Smooth muscle cell of the brain vasculature (primary cell): Measurements from ENCODE around the gene SHLD2.
"Not testable (repeated sequence)": the region's sequence is repeated elsewhere in the genome, so short reads cannot be mapped to it uniquely, and the experiment has no call there.

ENCODE experiments used
- DNase-seq: peaks from one replicate; pipeline ENCODE4 v3.0.0-alpha.2; 2012; ENCODE audit warnings: low read depth, low spot score

Gene SHLD2, protein sequence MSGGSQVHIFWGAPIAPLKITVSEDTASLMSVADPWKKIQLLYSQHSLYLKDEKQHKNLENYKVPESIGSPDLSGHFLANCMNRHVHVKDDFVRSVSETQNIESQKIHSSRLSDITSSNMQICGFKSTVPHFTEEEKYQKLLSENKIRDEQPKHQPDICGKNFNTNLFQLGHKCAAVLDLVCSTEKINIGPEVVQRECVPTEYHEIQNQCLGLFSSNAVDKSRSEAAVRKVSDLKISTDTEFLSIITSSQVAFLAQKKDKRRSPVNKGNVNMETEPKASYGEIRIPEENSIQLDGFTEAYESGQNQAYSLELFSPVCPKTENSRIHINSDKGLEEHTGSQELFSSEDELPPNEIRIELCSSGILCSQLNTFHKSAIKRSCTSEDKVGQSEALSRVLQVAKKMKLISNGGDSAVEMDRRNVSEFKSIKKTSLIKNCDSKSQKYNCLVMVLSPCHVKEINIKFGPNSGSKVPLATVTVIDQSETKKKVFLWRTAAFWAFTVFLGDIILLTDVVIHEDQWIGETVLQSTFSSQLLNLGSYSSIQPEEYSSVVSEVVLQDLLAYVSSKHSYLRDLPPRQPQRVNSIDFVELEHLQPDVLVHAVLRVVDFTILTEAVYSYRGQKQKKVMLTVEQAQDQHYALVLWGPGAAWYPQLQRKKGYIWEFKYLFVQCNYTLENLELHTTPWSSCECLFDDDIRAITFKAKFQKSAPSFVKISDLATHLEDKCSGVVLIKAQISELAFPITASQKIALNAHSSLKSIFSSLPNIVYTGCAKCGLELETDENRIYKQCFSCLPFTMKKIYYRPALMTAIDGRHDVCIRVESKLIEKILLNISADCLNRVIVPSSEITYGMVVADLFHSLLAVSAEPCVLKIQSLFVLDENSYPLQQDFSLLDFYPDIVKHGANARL

DNA sequence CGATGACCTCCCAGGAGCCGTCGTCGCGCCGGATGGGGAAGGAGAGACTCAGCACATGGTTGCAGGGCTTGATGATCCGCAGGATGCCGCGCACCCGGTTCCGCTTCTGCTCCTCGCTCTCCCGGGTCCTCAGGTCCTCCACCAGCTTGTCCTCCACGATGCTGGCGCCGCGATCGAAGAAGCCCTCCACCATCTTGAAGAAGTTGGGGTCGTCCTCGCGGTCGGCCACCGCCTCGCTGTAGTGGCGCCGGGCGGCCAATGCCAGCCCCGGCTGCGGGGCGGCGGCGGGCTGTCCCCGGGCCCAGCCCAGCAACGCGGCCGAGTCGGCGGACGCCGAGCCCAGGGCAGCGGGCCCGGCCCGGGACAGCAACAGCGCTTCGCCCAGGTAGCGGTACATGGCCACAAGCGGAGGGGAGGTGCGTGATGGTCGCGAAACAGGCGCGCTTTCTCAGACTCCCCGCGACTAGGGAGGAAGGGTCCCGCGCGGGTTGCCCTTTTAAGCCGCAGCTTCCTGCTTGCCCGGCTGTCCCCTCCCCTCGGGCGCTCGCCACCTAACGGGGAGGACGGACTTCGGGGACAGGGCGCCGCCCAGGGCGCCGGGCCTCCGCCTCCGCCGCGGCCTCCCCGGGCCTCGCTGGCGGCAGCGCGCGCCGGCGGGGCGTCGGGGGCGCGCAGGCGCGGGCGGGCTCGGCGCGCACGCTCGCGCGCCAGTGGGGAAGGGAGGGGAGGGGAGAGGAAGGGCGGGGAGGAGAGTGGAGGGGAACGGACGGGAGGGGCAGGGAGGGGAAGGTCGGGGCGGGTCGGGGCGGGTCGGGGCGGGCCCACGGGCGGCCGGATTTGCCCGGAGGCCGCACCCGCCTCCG, at the start of gene SHLD2, which contains the start of gene GLUD1:
Gene SHLD2, plus strand, starts transcription at position 834 of the 863 bp plus-strand sequence. CDS start 56,149 bp downstream, outside the sequence.
Gene GLUD1, minus strand, starts transcription at position 471 of the 863 bp plus-strand sequence. Its CDS starts 74 bp downstream, at position 397.
- no peak for DNase-seq

DNA sequence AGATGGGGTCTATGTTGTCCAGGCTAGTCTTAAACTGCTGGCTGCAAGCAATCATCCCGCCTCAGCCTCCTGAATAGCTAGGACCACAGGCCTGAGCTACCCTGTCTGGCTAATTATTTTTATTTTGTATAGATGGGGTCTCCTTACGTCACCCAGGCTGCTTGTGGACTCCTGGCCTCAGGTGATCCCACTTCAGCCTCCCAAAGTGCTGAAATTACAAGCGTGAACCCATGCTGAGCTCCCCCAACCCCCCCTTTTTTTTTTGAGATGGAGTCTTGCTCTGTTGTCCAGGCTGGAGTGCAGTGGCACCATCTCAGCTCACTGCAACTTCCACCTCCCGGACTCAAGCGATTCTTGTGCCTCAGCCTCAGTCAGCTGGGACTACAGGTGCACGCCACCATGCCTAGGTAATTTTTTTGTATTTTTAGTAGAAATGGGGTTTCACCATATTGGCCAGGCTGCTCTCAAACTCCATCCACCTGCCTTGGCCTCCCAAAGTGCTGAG, 49.5 kb upstream of the SHLD2 start:
- no peak for DNase-seq

DNA sequence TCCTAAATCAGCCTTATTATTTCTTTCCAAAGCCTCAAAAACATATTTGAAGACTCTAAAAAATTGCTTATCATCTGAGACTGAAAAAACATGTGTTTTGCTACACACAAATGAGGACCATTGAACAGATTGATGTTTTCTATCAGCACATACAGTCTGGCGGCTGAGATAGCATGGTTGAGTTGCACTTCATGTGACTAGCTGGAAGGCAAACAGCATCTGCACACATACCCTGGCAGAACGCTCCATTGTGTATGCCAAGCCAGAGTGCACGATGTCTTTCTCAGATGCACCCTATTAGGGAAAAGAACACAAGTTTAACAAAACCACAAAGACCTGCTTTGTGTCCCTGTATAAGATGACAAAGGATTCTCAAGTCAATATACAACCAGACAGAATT, 41.9 kb upstream of the SHLD2 start:
- DNase-seq = no peak

DNA sequence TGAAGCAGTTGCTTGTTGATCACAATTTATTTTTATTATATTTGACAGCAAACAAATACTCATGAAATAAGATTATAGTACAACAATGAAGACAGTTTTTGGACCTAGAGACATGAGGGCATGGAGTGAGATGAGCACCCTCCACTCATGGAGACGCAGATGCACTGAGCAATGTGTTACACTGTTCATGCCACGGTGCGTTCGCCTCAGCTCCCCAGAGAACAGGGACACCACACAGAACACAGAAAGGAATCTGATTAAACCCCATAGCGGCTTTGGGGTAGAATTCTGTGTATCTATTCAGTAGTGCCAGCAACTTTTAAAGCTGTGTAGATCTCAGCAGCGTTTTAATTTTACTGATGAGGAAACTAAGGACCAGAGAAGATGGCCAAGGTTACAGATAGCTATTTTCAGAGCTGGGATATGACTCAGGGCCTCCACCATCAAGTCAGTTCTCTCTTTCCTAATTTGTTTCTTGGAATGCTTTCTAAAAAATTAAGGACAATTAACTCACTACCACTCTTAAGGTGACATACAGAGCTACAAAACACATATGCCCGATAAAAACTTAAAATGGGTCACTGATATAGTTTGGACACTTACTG, 41.3 kb upstream of the SHLD2 start:
- no peak for DNase-seq

DNA sequence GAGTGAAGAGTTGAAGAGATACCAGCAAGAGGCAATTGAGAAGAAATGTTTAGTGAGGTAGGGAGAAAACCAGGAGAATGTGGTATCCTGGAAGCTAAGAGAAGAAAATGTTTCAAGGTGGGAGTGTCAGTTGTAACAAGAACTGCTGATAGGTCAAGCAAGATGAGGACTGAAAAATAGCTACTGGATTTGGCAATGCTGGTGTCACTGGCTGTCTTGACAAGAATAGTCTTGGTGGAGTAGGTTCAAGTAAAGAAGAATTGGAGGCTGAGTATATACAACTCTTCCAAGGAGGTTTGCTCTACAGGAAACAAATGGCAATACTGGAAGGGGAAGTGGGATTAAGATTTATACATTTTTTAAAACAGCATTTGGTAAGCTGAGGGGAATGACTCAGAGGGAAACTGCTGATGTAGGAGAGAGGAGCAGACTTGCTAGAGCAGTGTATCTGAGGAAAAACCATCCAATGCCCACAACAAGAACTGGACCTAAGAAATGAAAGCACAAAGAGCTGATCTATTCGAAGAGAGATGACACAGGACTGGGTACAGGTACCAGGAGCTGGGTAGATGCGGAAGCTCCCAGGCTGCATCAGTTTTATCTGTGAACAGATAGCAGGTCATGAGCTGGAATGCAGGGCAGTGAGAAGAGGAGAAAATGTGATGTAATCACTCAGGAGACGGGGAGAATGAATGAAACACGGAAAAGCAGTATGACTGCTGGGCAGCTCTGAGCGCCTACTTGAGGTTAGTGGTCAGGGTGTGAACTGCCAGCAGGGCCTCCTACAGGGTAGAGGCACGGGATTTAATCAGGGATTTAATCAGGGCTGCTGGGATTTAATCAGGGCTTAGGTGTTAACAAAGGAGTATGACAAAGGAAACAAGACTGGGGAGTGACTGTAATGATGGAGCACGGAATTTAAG, 40.4 kb upstream of the SHLD2 start:
- peak; percentile 26 for DNase-seq

DNA sequence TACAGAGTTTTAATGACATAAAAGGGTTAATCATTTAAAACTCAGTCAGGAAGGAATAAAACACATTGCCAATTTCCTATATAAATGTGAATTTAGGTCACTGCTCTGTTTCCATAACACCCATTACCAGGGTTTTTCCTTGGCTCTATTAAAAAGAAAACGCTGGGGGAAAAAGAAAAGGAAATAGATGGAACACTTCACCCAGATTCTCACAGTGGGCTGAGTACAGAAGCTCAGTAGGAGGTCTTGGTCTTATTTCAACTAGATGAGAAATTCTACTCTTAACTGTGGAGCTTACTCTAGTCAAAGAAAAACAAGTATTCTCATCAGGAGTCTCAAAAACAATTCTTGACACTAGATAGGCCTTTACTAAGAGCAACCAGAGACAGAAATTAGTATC, 36.8 kb upstream of the SHLD2 start:
- peak; percentile 75 for DNase-seq

DNA sequence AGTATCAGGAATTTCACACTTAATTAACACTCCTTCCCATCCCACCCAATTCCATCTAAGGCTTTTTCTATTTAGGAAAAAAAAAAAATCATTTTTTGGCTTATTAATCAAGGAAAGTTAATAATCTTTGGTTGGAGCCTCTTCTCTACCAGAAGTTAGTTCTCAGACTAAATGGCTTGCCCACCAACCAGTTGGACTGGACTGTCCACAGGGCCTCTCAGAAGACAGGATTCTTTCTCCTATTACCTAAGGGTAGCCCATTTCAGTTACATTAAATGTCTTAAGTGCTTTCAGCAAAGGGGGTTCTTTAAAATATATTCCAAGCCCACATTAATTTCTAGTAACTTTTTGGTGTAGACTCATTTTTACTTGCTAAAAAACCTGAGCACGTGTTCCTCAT, 35.6 kb upstream of the SHLD2 start:
- DNase-seq = no peak

DNA sequence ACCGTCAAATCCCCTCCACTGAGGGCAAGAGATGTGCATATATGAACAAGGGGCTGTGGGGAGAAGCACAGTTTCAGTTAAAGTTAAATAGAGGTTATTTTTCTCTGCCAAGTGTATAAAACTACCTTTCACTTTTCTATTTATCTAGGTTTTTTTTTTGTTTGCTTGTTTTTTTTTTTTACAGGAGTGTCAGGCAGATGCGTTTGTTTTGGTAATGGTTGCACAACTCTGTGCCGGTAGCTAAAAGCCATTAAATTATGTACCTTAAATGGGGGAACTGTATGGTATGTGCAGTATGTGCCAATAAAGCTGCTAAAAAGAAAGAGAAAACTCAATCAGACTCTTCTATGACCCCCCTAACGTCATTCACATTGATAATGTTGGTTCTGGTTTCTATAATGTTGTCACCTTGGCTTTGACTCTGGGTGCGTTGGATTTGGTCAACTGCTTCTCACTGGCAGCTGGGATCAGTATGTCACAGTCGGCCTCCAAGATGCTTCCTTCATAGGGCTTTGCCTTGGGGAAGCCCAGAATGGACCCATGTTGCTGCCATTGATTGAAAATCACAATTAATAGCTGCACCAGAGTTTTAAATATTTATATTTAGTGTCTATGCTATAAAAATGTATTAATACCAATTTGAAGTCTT, 34.6 kb upstream of the SHLD2 start:
- DNase-seq = no peak

DNA sequence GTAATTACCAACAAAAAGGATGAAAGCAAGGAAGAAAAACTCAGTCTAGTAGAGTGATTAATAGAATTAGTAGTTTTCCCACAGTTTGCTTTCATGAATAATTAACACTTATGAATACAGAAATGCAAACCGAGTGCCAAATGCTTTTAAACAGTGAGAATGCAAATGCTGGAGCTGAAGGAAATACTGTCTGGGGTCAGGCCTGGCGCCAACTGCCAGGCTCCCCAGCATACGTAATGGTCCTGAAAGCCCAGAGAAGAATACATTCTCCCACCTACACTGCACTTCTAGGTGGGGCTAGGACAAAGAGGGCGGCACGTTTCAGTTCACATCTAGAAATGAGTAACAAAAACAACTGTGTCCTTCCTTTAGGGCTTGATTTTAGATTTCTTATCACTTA, 30.4 kb upstream of the SHLD2 start:
- no peak for DNase-seq

DNA sequence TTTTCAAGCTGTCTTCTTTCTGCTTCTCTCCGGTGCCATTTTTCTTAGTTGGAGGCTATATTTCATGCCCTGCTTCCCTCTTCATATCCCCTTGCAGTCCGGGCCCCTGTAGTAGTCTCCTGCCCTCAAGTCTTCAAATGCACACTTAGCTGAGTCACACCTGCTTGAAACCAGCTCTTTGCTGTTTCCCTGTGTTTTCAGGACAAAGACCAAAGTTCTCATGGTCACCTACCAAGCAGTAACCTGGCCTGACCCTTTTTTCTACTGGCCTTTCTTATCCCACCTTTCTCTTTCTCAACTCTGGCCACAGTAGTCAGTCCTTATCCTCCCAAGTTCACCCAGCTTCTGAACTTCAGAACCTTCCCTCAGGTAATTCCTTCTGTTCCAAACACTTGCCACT, 28.8 kb upstream of the SHLD2 start:
- no peak for DNase-seq

DNA sequence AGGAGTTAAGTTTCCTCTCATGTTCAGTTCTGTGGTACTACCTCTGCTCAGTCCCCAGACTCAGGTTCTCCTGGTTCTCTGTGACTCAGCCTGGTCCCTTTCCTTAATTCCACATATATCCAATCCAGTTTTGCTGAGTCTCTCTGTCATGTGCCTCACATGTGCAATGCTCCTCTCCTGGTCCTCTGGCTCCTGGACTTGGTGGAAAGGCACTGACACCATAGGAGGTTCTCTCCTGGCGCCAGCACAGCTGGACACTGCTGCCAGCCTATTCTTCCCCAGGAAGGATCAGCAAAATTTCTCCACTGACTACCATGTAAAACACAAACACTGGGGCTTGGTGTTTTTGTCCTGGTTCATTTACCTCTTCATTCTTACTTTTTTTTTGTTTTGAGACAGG, 28.1 kb upstream of the SHLD2 start:
- no peak for DNase-seq

DNA sequence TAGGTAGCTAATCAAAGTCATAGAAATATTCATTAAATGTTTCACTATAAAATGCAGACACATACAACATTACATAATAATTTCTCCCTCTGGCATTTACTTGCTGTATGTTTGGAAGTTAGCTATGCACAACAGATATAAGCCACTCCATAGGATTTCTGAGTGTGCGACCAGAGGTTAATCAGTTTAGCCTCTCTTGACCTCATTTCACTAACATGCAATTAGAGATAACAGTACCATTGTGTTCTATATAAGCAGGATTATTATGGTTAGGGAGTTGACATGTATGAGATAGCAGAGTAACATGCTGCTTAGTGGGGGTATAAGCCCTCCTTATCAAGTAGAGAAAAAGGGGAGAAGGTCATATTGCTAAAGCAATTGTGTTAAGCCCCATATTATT, 26.7 kb upstream of the SHLD2 start:
- no peak for DNase-seq

DNA sequence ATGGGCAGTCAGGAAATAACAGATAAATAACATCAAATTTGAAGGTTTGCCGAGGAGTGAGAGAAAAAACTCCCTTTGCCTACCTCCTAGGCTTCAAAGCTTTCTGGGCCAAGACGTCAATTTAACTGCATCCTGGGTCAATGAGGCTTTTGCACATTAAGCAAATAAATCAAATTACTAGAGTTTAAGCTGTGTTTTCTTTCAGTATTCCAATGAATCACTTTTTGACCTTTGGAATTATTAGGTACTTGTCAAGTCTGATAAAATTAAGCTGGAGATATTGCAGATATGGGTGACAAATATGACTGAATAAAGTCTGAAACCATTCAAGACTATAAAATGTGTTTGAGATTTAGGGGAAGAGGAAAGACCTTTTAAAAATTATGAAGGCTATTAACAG, 22.6 kb upstream of the SHLD2 start:
- no peak for DNase-seq

DNA sequence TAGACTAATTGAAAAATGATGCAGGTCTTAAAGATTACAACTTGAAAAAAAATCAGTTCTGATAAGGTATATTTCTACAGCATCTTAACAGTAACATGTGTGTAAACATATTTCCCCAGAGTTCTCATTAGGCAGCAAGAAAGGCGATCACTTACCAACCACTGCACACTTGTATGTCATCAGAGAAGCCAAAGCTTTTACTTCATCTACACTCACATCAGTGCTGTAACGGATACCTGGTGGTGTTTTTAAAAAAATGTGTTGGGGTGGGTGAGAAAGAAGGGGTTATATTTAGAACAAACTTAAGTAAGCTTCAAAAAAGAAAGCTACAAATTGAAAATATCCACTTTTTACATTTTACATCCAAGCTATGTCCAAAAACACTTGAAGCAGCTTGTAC, 18.6 kb upstream of the SHLD2 start:
- DNase-seq = not testable (repeated sequence)

DNA sequence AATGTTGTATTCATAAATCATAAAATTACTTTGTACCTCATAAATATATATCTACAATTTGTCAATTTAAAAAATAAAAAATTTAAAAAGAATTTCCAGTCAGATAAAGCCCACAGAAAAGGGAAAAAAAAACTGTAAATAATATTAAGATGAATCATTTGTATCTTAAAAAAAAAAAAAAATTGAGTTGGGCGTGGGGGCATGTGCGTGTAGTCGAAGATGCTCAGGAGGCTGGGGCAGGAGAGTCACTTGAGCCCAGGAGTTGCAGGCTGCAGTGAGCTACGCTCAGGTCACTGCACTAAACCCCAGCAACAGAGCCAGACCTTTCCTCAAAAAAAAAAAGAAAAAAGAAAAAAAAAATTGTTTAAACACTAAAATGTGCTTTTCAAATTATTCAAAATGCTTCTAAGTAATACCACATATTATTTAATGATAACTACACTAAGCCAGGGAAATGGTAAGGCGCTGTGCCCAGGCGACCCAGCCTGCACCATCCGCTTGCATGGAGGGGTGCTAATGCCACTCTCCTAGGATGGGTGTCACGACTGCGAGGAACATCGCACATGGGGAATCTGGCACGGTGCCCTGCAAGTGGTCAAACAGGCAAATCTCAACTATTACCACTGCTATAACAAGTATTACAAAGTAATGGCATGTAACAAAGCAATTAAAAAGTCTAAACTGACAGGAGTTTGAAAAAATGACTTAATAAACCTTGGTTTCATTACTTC, 15.7 kb upstream of the SHLD2 start:
- DNase-seq = no peak

DNA sequence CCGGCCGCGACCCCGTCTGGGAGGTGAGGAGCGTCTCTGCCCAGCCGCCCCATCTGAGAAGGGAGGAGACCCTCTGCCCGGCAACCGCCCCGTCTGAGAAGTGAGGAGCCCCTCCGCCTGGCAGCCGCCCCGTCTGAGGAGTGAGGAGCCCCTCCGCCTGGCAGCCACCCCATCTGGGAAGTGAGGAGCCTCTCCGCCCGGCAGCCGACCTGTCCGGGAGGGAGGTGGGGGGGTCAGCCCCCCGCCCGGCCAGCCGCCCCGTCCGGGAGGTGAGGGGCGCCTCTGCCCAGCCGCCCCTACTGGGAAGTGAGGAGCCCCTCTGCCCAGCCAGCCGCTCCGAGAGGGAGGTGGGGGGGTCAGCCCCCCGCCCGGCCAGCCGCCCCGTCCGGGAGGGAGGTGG, 14.4 kb upstream of the SHLD2 start:
- not testable (repeated sequence) for DNase-seq

DNA sequence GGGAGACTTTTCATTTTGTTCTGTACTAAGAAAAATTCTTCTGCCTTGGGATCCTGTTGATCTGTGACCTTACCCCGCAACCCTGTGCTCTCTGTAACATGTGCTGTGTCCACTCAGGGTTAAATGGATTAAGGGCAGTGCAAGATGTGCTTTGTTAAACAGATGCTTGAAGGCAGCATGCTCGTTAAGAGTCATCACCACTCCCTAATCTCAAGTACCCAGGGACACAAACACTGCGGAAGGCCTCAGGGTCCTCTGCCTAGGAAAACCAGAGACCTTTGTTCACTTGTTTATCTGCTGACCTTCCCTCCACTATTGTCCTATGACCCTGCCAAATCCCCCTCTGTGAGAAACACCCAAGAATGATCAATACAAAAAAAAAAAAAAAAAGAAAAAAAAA, 13.4 kb upstream of the SHLD2 start:
- not testable (repeated sequence) for DNase-seq

DNA sequence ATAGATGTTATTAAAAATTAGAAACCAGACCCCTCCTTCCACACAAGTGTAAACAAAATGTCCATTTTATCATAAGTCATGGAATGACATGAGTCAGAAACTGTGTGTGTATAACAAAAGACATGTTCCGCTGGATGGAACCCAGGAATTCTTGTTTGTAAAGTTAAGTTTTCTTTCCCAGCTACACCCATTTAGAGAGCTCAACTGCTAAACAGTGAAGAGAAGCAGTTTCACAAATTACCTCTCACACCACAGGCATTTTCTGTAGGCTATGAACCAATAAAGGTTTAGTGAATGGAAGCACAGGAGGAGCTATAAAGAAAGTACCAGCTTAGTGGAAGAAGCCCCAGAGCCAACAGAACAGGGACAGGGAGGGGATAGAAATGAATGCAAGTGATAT, 12.8 kb upstream of the SHLD2 start:
- not testable (repeated sequence) for DNase-seq
